Peyer's patch (tissue), 4 donors: Measurements from ENCODE around the gene ANKRD11. TPM values are rescaled to one million over a fixed set of nuclear protein-coding genes. Genes with fewer than 3 reads are reported as not detected.
A peak's percentile ranks its signal among the peaks of the same experiment; 100 is the strongest.

Experiments
- DNase-seq, 3 donors: peaks; one replicate each; pipeline ENCODE4 v3.0.0-alpha.2; 2017 to 2019
- H3K27ac ChIP-seq, 4 donors: fragments of 200-600 bp; sonication (generic); one replicate each; pipeline ENCODE4 v1.5.1; 2016 to 2019
- H3K27me3 ChIP-seq, 2 donors: fragments of 200-600 bp; sonication (generic); one replicate each; pipeline ENCODE4 v1.5.1; 2019
- H3K36me3 ChIP-seq, 3 donors: fragments of 200-600 bp; sonication (generic); one replicate each; pipeline ENCODE4 v1.5.1; 2016 to 2019
- H3K4me1 ChIP-seq, 4 donors: fragments of 200-600 bp; sonication (generic); one replicate each; pipeline ENCODE4 v1.5.1; 2016 to 2019
- H3K4me3 ChIP-seq, 4 donors: fragments of 200-600 bp; sonication (generic); 1 replicate in 3 of 4; 2 replicates in 1 of 4; pipeline ENCODE4 v1.5.1; 2016 to 2019; ENCODE audit warnings: mild to moderate bottlenecking in 1 of 4
- H3K9me3 ChIP-seq, 4 donors: fragments of 200-600 bp; sonication (generic); one replicate each; pipeline ENCODE4 v1.5.1; 2016 to 2019; ENCODE audit warnings: mild to moderate bottlenecking in 1 of 4
- POLR2A ChIP-seq, 2 donors: fragments of 450-650 bp; IDR thresholded peaks; one replicate each; pipeline ENCODE4 v1.5.1; 2017; ENCODE audit warnings: antibody characterized with exemption in 2 of 2, mild to moderate bottlenecking in 2 of 2, moderate library complexity in 2 of 2
- total RNA-seq, 4 donors: library from RNA; depleted of rRNA; stranded (reverse); fragments of >200 nt; gene quantifications; one replicate each; pipeline ENCODE4 v1.1.0, GENCODE V29; 2016
- TF ChIP-seq, protein P1 (sequence below), 6 experiments: fragments of 450-650 bp in 4 of 6; fragments of 200-600 bp in 2 of 6; sonication (generic) in 1 of 6; IDR thresholded peaks; one replicate each; pipeline ENCODE4 v1.5.1; 2017 to 2019; ENCODE audit warnings: antibody characterized with exemption in 6 of 6, mild to moderate bottlenecking in 3 of 6, moderate library complexity in 1 of 6

Gene ANKRD11
- total RNA-seq, 4 donors from 2014 or later, result 177 to 227 (median 211) TPM

GRCh38 chr16:89453501-89454321 is 36.6 kb downstream of the ANKRD11 start:
- Histone ChIP-seq H3K4me1 (peaks cover 0 to 45% (median 15%) of the 10 kb centered on the region in 4 donors), H3K27ac (peak overlapping the region in 1 of 4 donors; percentile 12)
- TF ChIP-seq POLR2A (IDR thresholded peaks at IDR 0.05), result no peak
- TF ChIP-seq, protein P1, sequence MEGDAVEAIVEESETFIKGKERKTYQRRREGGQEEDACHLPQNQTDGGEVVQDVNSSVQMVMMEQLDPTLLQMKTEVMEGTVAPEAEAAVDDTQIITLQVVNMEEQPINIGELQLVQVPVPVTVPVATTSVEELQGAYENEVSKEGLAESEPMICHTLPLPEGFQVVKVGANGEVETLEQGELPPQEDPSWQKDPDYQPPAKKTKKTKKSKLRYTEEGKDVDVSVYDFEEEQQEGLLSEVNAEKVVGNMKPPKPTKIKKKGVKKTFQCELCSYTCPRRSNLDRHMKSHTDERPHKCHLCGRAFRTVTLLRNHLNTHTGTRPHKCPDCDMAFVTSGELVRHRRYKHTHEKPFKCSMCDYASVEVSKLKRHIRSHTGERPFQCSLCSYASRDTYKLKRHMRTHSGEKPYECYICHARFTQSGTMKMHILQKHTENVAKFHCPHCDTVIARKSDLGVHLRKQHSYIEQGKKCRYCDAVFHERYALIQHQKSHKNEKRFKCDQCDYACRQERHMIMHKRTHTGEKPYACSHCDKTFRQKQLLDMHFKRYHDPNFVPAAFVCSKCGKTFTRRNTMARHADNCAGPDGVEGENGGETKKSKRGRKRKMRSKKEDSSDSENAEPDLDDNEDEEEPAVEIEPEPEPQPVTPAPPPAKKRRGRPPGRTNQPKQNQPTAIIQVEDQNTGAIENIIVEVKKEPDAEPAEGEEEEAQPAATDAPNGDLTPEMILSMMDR (IDR thresholded peaks at IDR 0.05), result peak in 3 of 6 experiments; percentile 29 to 47 (median 39)

DNA sequence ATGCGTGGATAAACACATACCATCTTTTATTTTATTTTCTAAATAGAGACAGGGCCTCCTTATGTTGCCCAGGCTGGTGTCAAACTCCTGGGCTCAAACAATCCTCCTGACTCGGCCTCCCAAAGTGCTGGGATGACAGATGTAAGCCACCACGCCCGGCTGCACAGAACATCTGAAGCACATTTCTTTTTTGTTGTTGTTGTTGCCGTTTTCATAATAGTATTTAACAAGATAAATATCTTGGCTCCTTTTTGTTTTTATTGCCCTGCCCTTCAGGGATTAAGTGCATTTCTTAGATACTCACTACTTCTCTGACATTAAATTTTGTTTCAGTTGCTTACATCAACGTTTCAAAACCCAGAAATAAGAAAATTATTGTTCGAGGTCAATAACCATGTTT is 37.4 kb downstream of the ANKRD11 start:
- no peaks in the 10 kb centered on the region for H3K27me3 ChIP-seq
- no peaks in the 10 kb centered on the region for H3K36me3 ChIP-seq
- TF ChIP-seq, protein P1 (IDR thresholded peaks at IDR 0.05), result no peak
- no peak for TF ChIP-seq POLR2A (IDR thresholded peaks at IDR 0.05)
- no peak overlapping the region for H3K27ac ChIP-seq
- peaks cover 0 to 51% (median 16%) of the 10 kb centered on the region in 4 donors for H3K4me1 ChIP-seq
- no peak for DNase-seq
- no peak overlapping the region for H3K4me3 ChIP-seq
- H3K9me3 ChIP-seq, result no peaks in the 10 kb centered on the region

More at GRCh38 chr16:89453501-89454321, 36.6 kb downstream of the ANKRD11 start:
- Histone ChIP-seq H3K9me3 (no peaks in the 10 kb centered on the region), H3K27me3 (no peaks in the 10 kb centered on the region), H3K4me3 (no peak overlapping the region), H3K36me3 (no peaks in the 10 kb centered on the region)
- DNase-seq, result peak in 1 of 3 donors; percentile 56

DNA sequence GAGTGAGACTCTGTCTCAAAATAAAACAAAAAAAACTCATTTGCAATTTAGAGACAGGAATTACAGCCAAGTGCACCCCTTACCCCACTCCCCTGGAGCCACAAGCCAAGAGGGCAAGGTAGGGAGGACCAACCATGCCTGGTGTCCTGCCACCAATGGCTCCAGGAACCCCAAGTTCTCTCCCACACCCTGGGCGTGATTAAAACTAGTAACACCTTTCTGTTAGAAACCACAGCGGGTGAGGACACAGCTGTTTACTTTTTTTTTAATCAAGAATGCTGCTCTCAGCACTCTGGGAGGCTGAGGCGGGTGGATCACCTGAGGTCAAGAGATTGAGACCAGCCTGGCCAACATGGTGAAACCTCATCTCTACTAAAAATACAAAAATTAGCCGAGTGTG is 38.1 kb downstream of the ANKRD11 start:
- no peaks in the 10 kb centered on the region for H3K27me3 ChIP-seq
- H3K4me1 ChIP-seq, result peaks cover 1 to 57% (median 20%) of the 10 kb centered on the region in 4 donors
- TF ChIP-seq, protein P1 (IDR thresholded peaks at IDR 0.05), result no peak
- TF ChIP-seq POLR2A (IDR thresholded peaks at IDR 0.05), result no peak
- no peak for DNase-seq
- H3K9me3 ChIP-seq, result no peaks in the 10 kb centered on the region
- H3K27ac ChIP-seq, result no peak overlapping the region
- no peak overlapping the region for H3K4me3 ChIP-seq
- no peaks in the 10 kb centered on the region for H3K36me3 ChIP-seq

DNA sequence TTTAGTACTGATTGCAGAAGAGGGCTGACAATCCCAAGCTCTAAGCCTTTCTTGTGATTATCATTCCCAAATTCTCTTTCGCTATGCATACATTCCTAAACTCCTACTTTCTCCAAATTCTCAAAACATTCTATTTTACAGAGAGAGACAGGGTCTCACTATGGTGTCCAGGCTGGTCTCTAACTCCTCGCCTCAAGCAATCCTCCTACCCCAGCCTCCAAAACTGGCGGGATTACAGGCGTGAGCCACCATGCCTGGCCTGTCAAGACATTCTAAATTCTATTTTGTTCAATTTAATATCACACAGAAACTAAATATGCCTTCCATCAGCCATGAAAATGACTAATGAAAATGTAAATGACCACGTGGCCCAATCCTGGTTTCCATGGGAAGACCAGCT is 39.8 kb downstream of the ANKRD11 start:
- no peak overlapping the region for H3K27ac ChIP-seq
- DNase-seq, result no peak
- peaks cover 4 to 70% (median 30%) of the 10 kb centered on the region in 4 donors for H3K4me1 ChIP-seq
- no peak overlapping the region for H3K4me3 ChIP-seq
- no peaks in the 10 kb centered on the region for H3K36me3 ChIP-seq
- H3K9me3 ChIP-seq, result no peaks in the 10 kb centered on the region
- no peaks in the 10 kb centered on the region for H3K27me3 ChIP-seq
- TF ChIP-seq, protein P1 (IDR thresholded peaks at IDR 0.05), result no peak
- TF ChIP-seq POLR2A (IDR thresholded peaks at IDR 0.05), result no peak

DNA sequence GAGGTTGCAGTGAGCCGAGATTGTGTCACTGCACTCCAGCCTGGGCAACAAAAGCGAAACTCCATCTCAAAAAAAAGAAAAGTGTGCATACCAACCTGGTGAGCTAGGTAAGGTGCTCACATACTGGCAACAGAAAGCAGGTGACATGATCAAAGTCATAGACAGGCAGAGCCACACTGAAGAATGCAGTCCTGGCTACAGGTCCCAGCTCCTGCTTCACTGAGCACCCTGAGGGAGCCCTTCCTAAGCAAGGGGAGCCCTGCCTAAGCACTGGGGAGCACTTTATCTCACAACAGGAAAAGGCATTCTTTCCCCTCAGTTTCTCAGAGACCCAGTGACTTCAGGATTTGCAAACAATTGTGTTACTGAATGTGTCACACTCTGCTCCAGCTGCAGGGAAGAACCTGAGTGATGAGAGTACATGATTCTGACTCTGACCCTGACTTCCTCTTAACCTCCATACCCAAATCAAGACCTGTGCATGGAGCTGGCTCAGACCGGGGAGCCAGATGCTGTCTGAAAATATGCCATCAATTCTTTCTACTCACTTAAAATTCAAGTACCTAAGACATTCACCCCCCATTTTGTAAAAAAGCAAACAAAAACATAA is 40.5 kb downstream of the ANKRD11 start:
- TF ChIP-seq, protein P1 (IDR thresholded peaks at IDR 0.05), result no peak
- TF ChIP-seq POLR2A (IDR thresholded peaks at IDR 0.05), result no peak
- Histone ChIP-seq H3K9me3 (no peaks in the 10 kb centered on the region), H3K27me3 (no peaks in the 10 kb centered on the region), H3K36me3 (no peaks in the 10 kb centered on the region), H3K4me3 (no peak overlapping the region), H3K27ac (no peak overlapping the region), H3K4me1 (peaks cover 6 to 71% (median 35%) of the 10 kb centered on the region in 4 donors)
- no peak for DNase-seq
